Occipital lobe (tissue), 2 donors: ENCODE results near the gene SPAG16. TPM values are rescaled to one million over a fixed set of nuclear protein-coding genes. Genes with fewer than 3 reads are reported as not detected.
"Not testable (repeated sequence)": the region's sequence is repeated elsewhere in the genome, so short reads cannot be mapped to it uniquely, and the experiment has no call there.

Source experiments
- DNase-seq: peaks from one replicate; lab custom pipeline; 2025; lab: John Stamatoyannopoulos, UW
- total RNA-seq: library from RNA; depleted of rRNA; stranded (reverse); fragments of >200 nt; gene quantifications from one replicate; pipeline ENCODE4 v1.2.3, GENCODE V29; 2014

The SPAG16 gene
- total RNA-seq, 1 donor from 2014 or later, result 96.4 TPM

GRCh38 chr2:213995400-213996105 is 711.3 kb downstream of the SPAG16 start:
- no peak for DNase-seq

GRCh38 chr2:213998976-213999375 is 714.7 kb downstream of the SPAG16 start:
- DNase-seq, result not testable (repeated sequence)

- no peak for DNase-seq
These were observed 720.2 kb downstream of the SPAG16 start for GRCh38 chr2:214004463-214004862.

- DNase-seq, result no peak
These were observed 721.1 kb downstream of the SPAG16 start for GRCh38 chr2:214005337-214005736.

- no peak for DNase-seq
These were observed 722.3 kb downstream of the SPAG16 start for GRCh38 chr2:214006601-214007000.

GRCh38 chr2:214011676-214012075 is 727.4 kb downstream of the SPAG16 start:
- no peak for DNase-seq

- DNase-seq, result no peak
These were observed 730.4 kb downstream of the SPAG16 start for GRCh38 chr2:214014551-214015220.

GRCh38 chr2:214019229-214019972 is 735.1 kb downstream of the SPAG16 start:
- DNase-seq, result no peak

GRCh38 chr2:214019973-214020345 is 735.7 kb downstream of the SPAG16 start:
- DNase-seq, result no peak

GRCh38 chr2:214029190-214029589 is 744.9 kb downstream of the SPAG16 start:
- DNase-seq, result no peak

GRCh38 chr2:214031566-214031965 is 747.3 kb downstream of the SPAG16 start:
- no peak for DNase-seq

- no peak for DNase-seq
These were observed 750.2 kb downstream of the SPAG16 start for GRCh38 chr2:214034417-214034816.

- no peak for DNase-seq
These were observed 751.0 kb downstream of the SPAG16 start for GRCh38 chr2:214035091-214035852.

- no peak for DNase-seq
These were observed 751.7 kb downstream of the SPAG16 start for GRCh38 chr2:214035921-214036320.

GRCh38 chr2:214038186-214038585 is 753.9 kb downstream of the SPAG16 start:
- DNase-seq, result no peak

GRCh38 chr2:214050731-214051130 is 766.5 kb downstream of the SPAG16 start:
- no peak for DNase-seq

GRCh38 chr2:214051585-214051984 is 767.3 kb downstream of the SPAG16 start:
- DNase-seq, result no peak

- DNase-seq, result no peak
These were observed 768.0 kb downstream of the SPAG16 start for GRCh38 chr2:214052235-214052634.

GRCh38 chr2:214057986-214058385 is 773.7 kb downstream of the SPAG16 start:
- no peak for DNase-seq

GRCh38 chr2:214062279-214062678 is 778.0 kb downstream of the SPAG16 start:
- not testable (repeated sequence) for DNase-seq

GRCh38 chr2:214064471-214064870 is 780.2 kb downstream of the SPAG16 start:
- no peak for DNase-seq

- DNase-seq, result no peak
These were observed 782.6 kb downstream of the SPAG16 start for GRCh38 chr2:214066862-214067261.
